Astrocyte (in vitro differentiated cells and primary cell): ENCODE measurements around the gene RABGGTB. TPM values are rescaled to one million over a fixed set of nuclear protein-coding genes. Genes with fewer than 3 reads are reported as not detected.
"Not testable (repeated sequence)": the region's sequence is repeated elsewhere in the genome, so short reads cannot be mapped to it uniquely, and the experiment has no call there.

Experiments used
- DNase-seq: peaks from one replicate; pipeline ENCODE4 v3.0.0-alpha.2; 2010; ENCODE audit warnings: low read depth
- FAIRE-seq: peaks from 2 replicates; lab custom pipeline; 2011; peaks lifted over from hg19 to GRCh38; lab: Jason Lieb, UNC
- H2AFZ ChIP-seq: 2 replicates; pipeline ENCODE4 v1.6.0; 2012; ENCODE audit warnings: low read depth, low read length, inconsistent platforms
- H3K27ac ChIP-seq: 2 replicates; pipeline ENCODE4 v1.5.1; 2011; ENCODE audit warnings: low read depth, low read length, inconsistent platforms
- H3K27me3 ChIP-seq: 2 replicates; pipeline ENCODE4 v1.6.0; 2011; ENCODE audit warnings: low read length, inconsistent platforms; ENCODE audit not compliant: insufficient read depth
- H3K36me3 ChIP-seq: 2 replicates; pipeline ENCODE4 v1.5.1; 2011; ENCODE audit warnings: low read length, inconsistent platforms; ENCODE audit not compliant: insufficient read depth
- H3K4me1 ChIP-seq: 2 replicates; pipeline ENCODE4 v1.5.1; 2011; ENCODE audit warnings: low read length, inconsistent platforms; ENCODE audit not compliant: insufficient read depth
- H3K4me2 ChIP-seq: 2 replicates; pipeline ENCODE4 v1.6.0; 2012; ENCODE audit warnings: low read length, inconsistent platforms
- H3K4me3 ChIP-seq: 2 replicates; pipeline ENCODE4 v1.5.1; 2011; ENCODE audit warnings: low read depth, mild to moderate bottlenecking, low read length, inconsistent platforms; ENCODE audit not compliant: insufficient read depth
- H3K79me2 ChIP-seq: 2 replicates; pipeline ENCODE4 v1.6.0; 2012; ENCODE audit warnings: mild to moderate bottlenecking, low read length, inconsistent platforms; ENCODE audit not compliant: insufficient read depth
- H3K9ac ChIP-seq: 2 replicates; pipeline ENCODE4 v1.6.0; 2012; ENCODE audit warnings: mild to moderate bottlenecking, low read length, inconsistent platforms
- H3K9me3 ChIP-seq: 2 replicates; pipeline ENCODE4 v1.5.1; 2012; ENCODE audit warnings: low read depth, mild to moderate bottlenecking, low read length, inconsistent platforms; ENCODE audit not compliant: insufficient read depth
- H4K20me1 ChIP-seq: 2 replicates; pipeline ENCODE4 v1.6.0; 2012; ENCODE audit warnings: low read length, inconsistent platforms; ENCODE audit not compliant: insufficient read depth
- H3K27ac Mint-ChIP-seq: one replicate; pipeline ENCODE4 v1.8.0; 2021; ENCODE audit warnings: mild to moderate bottlenecking, mixed read lengths; ENCODE audit not compliant: unreplicated experiment
- H3K27me3 Mint-ChIP-seq: one replicate; pipeline ENCODE4 v1.8.0; 2021; ENCODE audit warnings: low read depth, mixed read lengths; ENCODE audit not compliant: unreplicated experiment
- H3K36me3 Mint-ChIP-seq: one replicate; pipeline ENCODE4 v1.8.0; 2021; ENCODE audit warnings: low read depth, mixed read lengths; ENCODE audit not compliant: unreplicated experiment
- H3K4me1 Mint-ChIP-seq: one replicate; pipeline ENCODE4 v1.8.0; 2021; ENCODE audit warnings: low read depth, mixed read lengths; ENCODE audit not compliant: unreplicated experiment
- H3K4me3 Mint-ChIP-seq: one replicate; pipeline ENCODE4 v1.8.0; 2021; ENCODE audit warnings: mild to moderate bottlenecking, moderate library complexity, mixed read lengths; ENCODE audit not compliant: unreplicated experiment
- H3K9me3 Mint-ChIP-seq: one replicate; pipeline ENCODE4 v1.8.0; 2021; ENCODE audit warnings: mild to moderate bottlenecking, mixed read lengths; ENCODE audit not compliant: unreplicated experiment
- CTCF ChIP-seq: IDR thresholded peaks from 2 replicates; pipeline ENCODE4 v1.5.1; 2011; ENCODE audit warnings: low read depth, mild to moderate bottlenecking, inconsistent platforms, low read length, moderate library complexity; ENCODE audit not compliant: insufficient read depth
- EZH2 ChIP-seq: IDR thresholded peaks from 2 replicates; pipeline ENCODE4 v1.6.1; 2012; ENCODE audit warnings: mild to moderate bottlenecking, low read length, inconsistent platforms; ENCODE audit not compliant: insufficient read depth
- total RNA-seq: library from RNA; stranded (reverse); gene quantifications from 2 replicates; pipeline ENCODE4 v1.2.1, GENCODE V29; 2021

RABGGTB gene
- total RNA-seq, 1 donor from 2014 or later = 108 TPM

GRCh38 chr1:75797606-75798216 lies 11.7 kb downstream of the RABGGTB start:
- Mint-ChIP-seq H3K27me3 (no peaks in the 10 kb centered on the region), H3K9me3 (peaks cover 3% of the 10 kb centered on the region), H3K36me3 (peaks cover 17% of the 10 kb centered on the region), H3K27ac (peak overlapping the region; percentile 79), H3K4me1 (peaks cover 11% of the 10 kb centered on the region), H3K4me3 (no peak overlapping the region)
- peaks cover 6% of the 10 kb centered on the region for H3K79me2 ChIP-seq
- H3K9ac ChIP-seq = no peak overlapping the region
- FAIRE-seq (no peak), DNase-seq (no peak)
- no peak overlapping the region for H3K4me2 ChIP-seq
- no peak overlapping the region for H3K4me3 ChIP-seq
- H3K27me3 ChIP-seq = no peaks in the 10 kb centered on the region
- H3K4me1 ChIP-seq = no peaks in the 10 kb centered on the region
- H3K9me3 ChIP-seq = no peaks in the 10 kb centered on the region
- no peak overlapping the region for H3K27ac ChIP-seq
- H3K36me3 ChIP-seq = peaks cover 45% of the 10 kb centered on the region
- no peak for TF ChIP-seq CTCF
- TF ChIP-seq EZH2 = no peak
- peaks cover 45% of the 10 kb centered on the region for H4K20me1 ChIP-seq
- H2AFZ ChIP-seq = no peak overlapping the region

- not testable (repeated sequence) for H3K9me3 Mint-ChIP-seq, DNase-seq, H3K9me3 ChIP-seq, H3K4me3 Mint-ChIP-seq, H3K79me2 ChIP-seq, H2AFZ ChIP-seq, FAIRE-seq, H4K20me1 ChIP-seq, H3K27ac Mint-ChIP-seq, H3K27me3 ChIP-seq, H3K27me3 Mint-ChIP-seq, H3K4me1 ChIP-seq, H3K36me3 ChIP-seq, H3K9ac ChIP-seq, H3K4me1 Mint-ChIP-seq, H3K27ac ChIP-seq, H3K4me2 ChIP-seq, H3K4me3 ChIP-seq
- H3K36me3 Mint-ChIP-seq = peaks cover 12% of the 10 kb centered on the region
Measured at GRCh38 chr1:75801480-75801879, 15.4 kb downstream of the RABGGTB start.

- no peak overlapping the region for H3K9ac ChIP-seq
- no peak overlapping the region for H2AFZ ChIP-seq
- Mint-ChIP-seq H3K4me3 (no peak overlapping the region), H3K4me1 (no peaks in the 10 kb centered on the region), H3K27ac (no peak overlapping the region), H3K36me3 (no peaks in the 10 kb centered on the region), H3K9me3 (no peaks in the 10 kb centered on the region), H3K27me3 (no peaks in the 10 kb centered on the region)
- no peaks in the 10 kb centered on the region for H3K9me3 ChIP-seq
- H3K27me3 ChIP-seq = no peaks in the 10 kb centered on the region
- H4K20me1 ChIP-seq = no peaks in the 10 kb centered on the region
- H3K79me2 ChIP-seq = no peaks in the 10 kb centered on the region
- no peak for TF ChIP-seq EZH2
- no peak for TF ChIP-seq CTCF
- H3K4me3 ChIP-seq = no peak overlapping the region
- DNase-seq = no peak
- no peak for FAIRE-seq
- H3K4me1 ChIP-seq = peaks cover 6% of the 10 kb centered on the region
- H3K27ac ChIP-seq = no peak overlapping the region
- no peak overlapping the region for H3K4me2 ChIP-seq
- no peaks in the 10 kb centered on the region for H3K36me3 ChIP-seq
Measured at GRCh38 chr1:75808921-75809320, 22.9 kb downstream of the RABGGTB start.

GRCh38 chr1:75810113-75810512 lies 24.1 kb downstream of the RABGGTB start:
- H3K9me3 Mint-ChIP-seq, H3K27me3 Mint-ChIP-seq, H3K36me3 ChIP-seq, H2AFZ ChIP-seq, H3K9ac ChIP-seq, DNase-seq, H3K4me1 Mint-ChIP-seq, H3K9me3 ChIP-seq, H3K4me2 ChIP-seq, H3K4me3 Mint-ChIP-seq, H3K27ac Mint-ChIP-seq, H3K79me2 ChIP-seq, FAIRE-seq, H4K20me1 ChIP-seq, H3K36me3 Mint-ChIP-seq, H3K27ac ChIP-seq, H3K4me3 ChIP-seq, H3K27me3 ChIP-seq, H3K4me1 ChIP-seq: not testable (repeated sequence)
